GM23338 (cell line): Measurements from ENCODE around the gene MRPL24. TPM values are rescaled to one million over a fixed set of nuclear protein-coding genes. Genes with fewer than 3 reads are reported as not detected.

Source experiments
- ATAC-seq: fragments of 200-7000 bp; cut with Tn5 transposase; 3 replicates; pipeline ENCODE4 v1.9.1; 2020
- DNase-seq: peaks from one replicate; pipeline ENCODE4 v3.0.0-alpha.2; 2015; ENCODE audit warnings: low spot score
- H2AFZ ChIP-seq: fragments of 200-600 bp; sonication (generic); 2 replicates; pipeline ENCODE4 v1.8.0; 2016; ENCODE audit warnings: antibody characterized with exemption, mild to moderate bottlenecking, moderate library complexity
- H3F3A ChIP-seq: fragments of 200-600 bp; sonication (generic); replicated peaks from 2 replicates; pipeline ENCODE4 v1.8.0; 2017; ENCODE audit warnings: antibody characterized with exemption, mixed run types, low read depth
- H3K27ac ChIP-seq: fragments of 200-600 bp; sonication (generic); 2 replicates; pipeline ENCODE4 v1.6.1; 2016; ENCODE audit warnings: low read depth
- H3K27me3 ChIP-seq: fragments of 200-600 bp; sonication (generic); 2 replicates; pipeline ENCODE4 v1.8.0; 2016; ENCODE audit warnings: mild to moderate bottlenecking, mixed run types, moderate library complexity; ENCODE audit not compliant: insufficient read depth
- H3K36me3 ChIP-seq: fragments of 200-600 bp; sonication (generic); 2 replicates; pipeline ENCODE4 v1.8.0; 2016; ENCODE audit warnings: mild to moderate bottlenecking; ENCODE audit not compliant: insufficient read depth
- H3K4me1 ChIP-seq: fragments of 200-600 bp; sonication (generic); 2 replicates; pipeline ENCODE4 v1.8.0; 2016; ENCODE audit warnings: mild to moderate bottlenecking, moderate library complexity; ENCODE audit not compliant: insufficient read depth
- H3K4me2 ChIP-seq: fragments of 200-600 bp; sonication (generic); 2 replicates; pipeline ENCODE4 v1.7.1; 2017; ENCODE audit warnings: mixed run types
- H3K4me3 ChIP-seq: fragments of 200-600 bp; sonication (generic); 2 replicates; pipeline ENCODE4 v1.6.1; 2016; ENCODE audit warnings: mixed run types
- H3K79me2 ChIP-seq: fragments of 200-600 bp; sonication (generic); replicated peaks from 2 replicates; pipeline ENCODE4 v1.8.0; 2017; ENCODE audit warnings: mild to moderate bottlenecking; ENCODE audit not compliant: insufficient read depth
- H3K9me2 ChIP-seq: fragments of 200-600 bp; sonication (generic); 2 replicates; pipeline ENCODE4 v1.8.0; 2017; ENCODE audit not compliant: insufficient read depth
- H4K20me1 ChIP-seq: fragments of 200-600 bp; sonication (generic); replicated peaks from 2 replicates; pipeline ENCODE4 v1.8.0; 2017; ENCODE audit warnings: mild to moderate bottlenecking; ENCODE audit not compliant: insufficient read depth
- H3K27ac Mint-ChIP-seq: 2 replicates; pipeline ENCODE4 v1.8.0; 2020; ENCODE audit warnings: inconsistent platforms, mild to moderate bottlenecking, moderate library complexity, mixed read lengths
- H3K27me3 Mint-ChIP-seq: 3 replicates; pipeline ENCODE4 v1.8.0; 2022; ENCODE audit warnings: low read depth, mild to moderate bottlenecking, moderate library complexity, mixed read lengths, inconsistent platforms; ENCODE audit not compliant: insufficient read depth, poor library complexity
- H3K36me3 Mint-ChIP-seq: 3 replicates; pipeline ENCODE4 v1.8.0; 2021; ENCODE audit warnings: low read depth, mild to moderate bottlenecking, inconsistent platforms, moderate library complexity, mixed read lengths
- H3K4me1 Mint-ChIP-seq: 3 replicates; pipeline ENCODE4 v1.8.0; 2020; ENCODE audit warnings: mild to moderate bottlenecking, inconsistent platforms, mixed read lengths
- H3K4me3 Mint-ChIP-seq: 3 replicates; pipeline ENCODE4 v1.8.0; 2021; ENCODE audit warnings: moderate library complexity, mild to moderate bottlenecking, inconsistent platforms, mixed read lengths
- H3K9me3 Mint-ChIP-seq: 3 replicates; pipeline ENCODE4 v1.8.0; 2020; ENCODE audit warnings: moderate library complexity, mild to moderate bottlenecking, inconsistent platforms, mixed read lengths
- CREB1 ChIP-seq: fragments of 250-450 bp; sonication (Bioruptor Pico); IDR thresholded peaks from 2 replicates; pipeline ENCODE4 v1.5.0; 2020; ENCODE audit warnings: low read depth, mild to moderate bottlenecking, moderate library complexity
- CTCF ChIP-seq, 2 experiments: fragments of 200-600 bp in 1 of 2; sonication (generic) in 1 of 2; conservative IDR thresholded peaks; 2 replicates each; pipeline versions ENCODE4 v1.5.1 to v1.6.1; 2016 to 2017; ENCODE audit warnings: antibody characterized with exemption in 2 of 2, low read depth in 2 of 2, mild to moderate bottlenecking in 2 of 2, moderate library complexity in 1 of 2
- EZH2 ChIP-seq: fragments of 200-600 bp; sonication (generic); IDR thresholded peaks from one replicate; pipeline ENCODE4 v1.8.0; 2017; ENCODE audit warnings: antibody characterized with exemption, mild to moderate bottlenecking, low read depth; ENCODE audit not compliant: unreplicated experiment
- EZH2phosphoT487 ChIP-seq: fragments of 200-600 bp; sonication (generic); IDR thresholded peaks from one replicate; pipeline ENCODE4 v1.8.1; 2018; ENCODE audit warnings: antibody characterized with exemption; ENCODE audit not compliant: unreplicated experiment
- NANOG ChIP-seq: IDR thresholded peaks from 2 replicates; pipeline ENCODE4 v1.6.1; 2016; ENCODE audit warnings: antibody characterized with exemption, borderline replicate concordance
- POLR2AphosphoS5 ChIP-seq: IDR thresholded peaks from 2 replicates; pipeline ENCODE4 v1.6.1; 2016; ENCODE audit warnings: antibody characterized with exemption, low read depth
- ZNF114 ChIP-seq: fragments of 250-450 bp; sonication (Bioruptor Pico); IDR thresholded peaks from 2 replicates; pipeline ENCODE4 v1.5.0; 2020; ENCODE audit warnings: mild to moderate bottlenecking, moderate library complexity
- ZNF331 ChIP-seq: fragments of 250-450 bp; sonication (Bioruptor Pico); IDR thresholded peaks from 2 replicates; pipeline ENCODE4 v1.5.0; 2020; ENCODE audit warnings: low read depth, mild to moderate bottlenecking, moderate library complexity
- polyA plus RNA-seq: library from polyadenylated mRNA; unstranded; fragments of >200 nt; fragmentation: Nextera tagmentation; extraction: Ambion mirVana; gene quantifications from 2 replicates; pipeline ENCODE4 v1.2.1, GENCODE V29; 2016
- total RNA-seq: library from RNA; depleted of rRNA; stranded (reverse); fragments of >200 nt; shearing (Covaris generic); gene quantifications from 2 replicates; pipeline ENCODE4 v1.2.3, GENCODE V29; 2014
- TF ChIP-seq, protein P1 (sequence below): IDR thresholded peaks from 2 replicates; pipeline ENCODE4 v1.6.1; 2016; ENCODE audit warnings: antibody characterized with exemption
- TF ChIP-seq, protein P2 (sequence below): IDR thresholded peaks from one replicate; pipeline ENCODE4 v1.6.1; 2018; ENCODE audit warnings: antibody characterized with exemption; ENCODE audit not compliant: unreplicated experiment

The MRPL24 gene
- total and polyA plus RNA-seq, 2 experiments from 2014 or later, result 18.8 to 45.7 TPM

- TF ChIP-seq, protein P1, sequence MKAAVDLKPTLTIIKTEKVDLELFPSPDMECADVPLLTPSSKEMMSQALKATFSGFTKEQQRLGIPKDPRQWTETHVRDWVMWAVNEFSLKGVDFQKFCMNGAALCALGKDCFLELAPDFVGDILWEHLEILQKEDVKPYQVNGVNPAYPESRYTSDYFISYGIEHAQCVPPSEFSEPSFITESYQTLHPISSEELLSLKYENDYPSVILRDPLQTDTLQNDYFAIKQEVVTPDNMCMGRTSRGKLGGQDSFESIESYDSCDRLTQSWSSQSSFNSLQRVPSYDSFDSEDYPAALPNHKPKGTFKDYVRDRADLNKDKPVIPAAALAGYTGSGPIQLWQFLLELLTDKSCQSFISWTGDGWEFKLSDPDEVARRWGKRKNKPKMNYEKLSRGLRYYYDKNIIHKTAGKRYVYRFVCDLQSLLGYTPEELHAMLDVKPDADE, result no peak
- TF ChIP-seq CTCF (conservative IDR thresholded peaks at IDR 0.05; ENCODE audit: low read depth in 2 of 2) (no peak), NANOG (no peak), ZNF331 (CRISPR knock-in tag) (no peak), CREB1 (no peak), POLR2AphosphoS5 (no peak), EZH2 (no peak), EZH2phosphoT487 (no peak), ZNF114 (CRISPR knock-in tag) (no peak)
- TF ChIP-seq, protein P2, sequence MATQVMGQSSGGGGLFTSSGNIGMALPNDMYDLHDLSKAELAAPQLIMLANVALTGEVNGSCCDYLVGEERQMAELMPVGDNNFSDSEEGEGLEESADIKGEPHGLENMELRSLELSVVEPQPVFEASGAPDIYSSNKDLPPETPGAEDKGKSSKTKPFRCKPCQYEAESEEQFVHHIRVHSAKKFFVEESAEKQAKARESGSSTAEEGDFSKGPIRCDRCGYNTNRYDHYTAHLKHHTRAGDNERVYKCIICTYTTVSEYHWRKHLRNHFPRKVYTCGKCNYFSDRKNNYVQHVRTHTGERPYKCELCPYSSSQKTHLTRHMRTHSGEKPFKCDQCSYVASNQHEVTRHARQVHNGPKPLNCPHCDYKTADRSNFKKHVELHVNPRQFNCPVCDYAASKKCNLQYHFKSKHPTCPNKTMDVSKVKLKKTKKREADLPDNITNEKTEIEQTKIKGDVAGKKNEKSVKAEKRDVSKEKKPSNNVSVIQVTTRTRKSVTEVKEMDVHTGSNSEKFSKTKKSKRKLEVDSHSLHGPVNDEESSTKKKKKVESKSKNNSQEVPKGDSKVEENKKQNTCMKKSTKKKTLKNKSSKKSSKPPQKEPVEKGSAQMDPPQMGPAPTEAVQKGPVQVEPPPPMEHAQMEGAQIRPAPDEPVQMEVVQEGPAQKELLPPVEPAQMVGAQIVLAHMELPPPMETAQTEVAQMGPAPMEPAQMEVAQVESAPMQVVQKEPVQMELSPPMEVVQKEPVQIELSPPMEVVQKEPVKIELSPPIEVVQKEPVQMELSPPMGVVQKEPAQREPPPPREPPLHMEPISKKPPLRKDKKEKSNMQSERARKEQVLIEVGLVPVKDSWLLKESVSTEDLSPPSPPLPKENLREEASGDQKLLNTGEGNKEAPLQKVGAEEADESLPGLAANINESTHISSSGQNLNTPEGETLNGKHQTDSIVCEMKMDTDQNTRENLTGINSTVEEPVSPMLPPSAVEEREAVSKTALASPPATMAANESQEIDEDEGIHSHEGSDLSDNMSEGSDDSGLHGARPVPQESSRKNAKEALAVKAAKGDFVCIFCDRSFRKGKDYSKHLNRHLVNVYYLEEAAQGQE, result no peak
Measured at GRCh38 chr1:156754219-156754618, 13.3 kb upstream of the MRPL24 start (continued).

DNA sequence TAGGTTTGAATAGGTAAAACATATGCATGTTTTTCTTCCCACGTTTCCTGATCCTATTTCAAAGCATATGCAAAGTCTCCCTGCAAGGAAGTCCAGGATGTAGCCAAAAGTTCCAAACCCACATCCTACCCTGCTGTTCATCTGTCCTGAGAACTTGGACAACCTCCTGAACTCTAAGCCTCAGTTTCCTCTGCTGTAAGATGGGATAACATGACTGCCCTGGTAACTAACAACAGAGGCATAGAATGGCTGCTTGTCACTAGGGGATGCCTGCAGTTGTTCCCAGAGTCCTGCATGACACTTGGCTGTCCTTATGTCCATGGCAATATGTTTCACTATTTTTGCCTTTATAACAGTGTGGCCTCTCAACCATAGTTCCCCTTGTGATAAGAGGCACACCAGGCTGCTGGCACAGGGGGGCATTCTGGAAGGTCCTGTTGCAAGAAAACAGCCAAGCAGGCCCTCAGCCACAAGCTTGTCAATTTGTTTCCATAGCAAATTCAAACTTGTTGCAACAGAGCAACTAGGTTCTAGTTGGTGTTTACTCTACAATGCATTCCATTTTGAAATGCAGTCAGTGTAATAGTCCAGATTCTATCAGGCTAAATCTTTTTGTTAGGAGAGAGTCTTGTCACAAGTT is 12.1 kb upstream of the MRPL24 start:
- H3K4me2 ChIP-seq, result peak overlapping the region; percentile 78
- peaks cover 21% of the 10 kb centered on the region; the same call in 2 of the 3 replicates for H3K36me3 Mint-ChIP-seq
- peaks cover 9% of the 10 kb centered on the region for H3K27me3 Mint-ChIP-seq
- DNase-seq (no peak), ATAC-seq (no peak)
- no peaks in the 10 kb centered on the region for H3K27me3 ChIP-seq
- H4K20me1 ChIP-seq, result peaks cover 7% of the 10 kb centered on the region; the same call in 1 of the 2 replicates
- peaks cover 22% of the 10 kb centered on the region for H3F3A ChIP-seq
- H3K4me3 ChIP-seq, result peak overlapping the region; percentile 99
- H2AFZ ChIP-seq, result no peak overlapping the region
- H3K27ac Mint-ChIP-seq, result no peak overlapping the region
- H3K36me3 ChIP-seq, result no peaks in the 10 kb centered on the region
- peaks cover 45% of the 10 kb centered on the region for H3K79me2 ChIP-seq
- H3K4me3 Mint-ChIP-seq, result peak overlapping the region; percentile 89
- H3K9me2 ChIP-seq, result no peaks in the 10 kb centered on the region
- peaks cover 31% of the 10 kb centered on the region for H3K4me1 Mint-ChIP-seq
- H3K9me3 Mint-ChIP-seq, result no peaks in the 10 kb centered on the region
- peaks cover 34% of the 10 kb centered on the region for H3K4me1 ChIP-seq
- 0 out of 2 replicates have a peak overlapping the region, but pooled peaks have one; percentile 97 for H3K27ac ChIP-seq
- TF ChIP-seq POLR2AphosphoS5, result no peak
- TF ChIP-seq EZH2phosphoT487, result no peak
- TF ChIP-seq, protein P1, result no peak
- TF ChIP-seq ZNF114 (CRISPR knock-in tag), result no peak
- TF ChIP-seq NANOG, result no peak
- TF ChIP-seq CTCF (conservative IDR thresholded peaks at IDR 0.05; ENCODE audit: low read depth in 2 of 2), result no peak
